ENCODE results near the gene CHD6.

DNA sequence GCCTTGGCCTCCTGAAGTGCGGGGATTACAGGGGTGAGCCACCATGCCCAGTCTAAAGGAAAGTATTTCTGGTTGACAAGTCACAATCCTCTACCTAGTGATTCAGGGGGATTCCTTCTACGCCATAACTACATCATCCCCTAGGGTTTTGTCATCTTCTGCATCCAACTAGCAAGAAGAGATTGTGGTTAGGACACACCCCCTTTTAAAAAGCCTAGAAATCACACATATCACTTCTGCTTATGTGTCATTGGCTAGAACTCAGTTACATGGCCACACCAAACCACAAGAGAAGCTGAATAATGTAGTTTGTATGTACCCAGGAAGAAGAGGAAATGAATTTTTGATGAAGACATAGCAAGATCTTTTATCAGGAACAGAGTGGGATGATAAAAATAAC, 14.7 kb upstream of the CHD6 start:
- TF ChIP-seq, protein P1, sequence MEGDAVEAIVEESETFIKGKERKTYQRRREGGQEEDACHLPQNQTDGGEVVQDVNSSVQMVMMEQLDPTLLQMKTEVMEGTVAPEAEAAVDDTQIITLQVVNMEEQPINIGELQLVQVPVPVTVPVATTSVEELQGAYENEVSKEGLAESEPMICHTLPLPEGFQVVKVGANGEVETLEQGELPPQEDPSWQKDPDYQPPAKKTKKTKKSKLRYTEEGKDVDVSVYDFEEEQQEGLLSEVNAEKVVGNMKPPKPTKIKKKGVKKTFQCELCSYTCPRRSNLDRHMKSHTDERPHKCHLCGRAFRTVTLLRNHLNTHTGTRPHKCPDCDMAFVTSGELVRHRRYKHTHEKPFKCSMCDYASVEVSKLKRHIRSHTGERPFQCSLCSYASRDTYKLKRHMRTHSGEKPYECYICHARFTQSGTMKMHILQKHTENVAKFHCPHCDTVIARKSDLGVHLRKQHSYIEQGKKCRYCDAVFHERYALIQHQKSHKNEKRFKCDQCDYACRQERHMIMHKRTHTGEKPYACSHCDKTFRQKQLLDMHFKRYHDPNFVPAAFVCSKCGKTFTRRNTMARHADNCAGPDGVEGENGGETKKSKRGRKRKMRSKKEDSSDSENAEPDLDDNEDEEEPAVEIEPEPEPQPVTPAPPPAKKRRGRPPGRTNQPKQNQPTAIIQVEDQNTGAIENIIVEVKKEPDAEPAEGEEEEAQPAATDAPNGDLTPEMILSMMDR (IDR thresholded peaks at IDR 0.05) = no peak
- TF ChIP-seq POLR2A (IDR thresholded peaks at IDR 0.05) = no peak

Data from right lobe of liver (tissue), 4 donors.